GM21786 (cell line): ENCODE data around the gene SPCS2.
"Not testable (repeated sequence)": the region's sequence is repeated elsewhere in the genome, so short reads cannot be mapped to it uniquely, and the experiment has no call there.

Source experiments
- ATAC-seq: cut with Tn5 transposase; IDR thresholded peaks from one replicate; pipeline ENCODE4 v1.9.1; 2021; ENCODE audit not compliant: unreplicated experiment

SPCS2 gene

GRCh38 chr11:74949753-74950137, 679 bp downstream of the SPCS2 start:
- ATAC-seq, result no peak

- ATAC-seq, result no peak
Observed at GRCh38 chr11:74950374-74950969, 1.4 kb downstream of the SPCS2 start.

GRCh38 chr11:74951226-74951625, 2.2 kb downstream of the SPCS2 start:
- no peak for ATAC-seq

GRCh38 chr11:74952752-74953151, 3.7 kb downstream of the SPCS2 start:
- no peak for ATAC-seq

- no peak for ATAC-seq
Observed at GRCh38 chr11:74953451-74953850, 4.4 kb downstream of the SPCS2 start.

GRCh38 chr11:74954199-74954598, 5.1 kb downstream of the SPCS2 start:
- ATAC-seq, result no peak

- ATAC-seq, result no peak
Observed at GRCh38 chr11:74956397-74957015, 7.4 kb downstream of the SPCS2 start.

- ATAC-seq, result no peak
Observed at GRCh38 chr11:74957937-74958629, 9.0 kb downstream of the SPCS2 start.

GRCh38 chr11:74960128-74960527, 11.1 kb downstream of the SPCS2 start:
- ATAC-seq, result not testable (repeated sequence)

- no peak for ATAC-seq
Observed at GRCh38 chr11:74966651-74967050, 17.6 kb downstream of the SPCS2 start.

- ATAC-seq, result no peak
Observed at GRCh38 chr11:74970852-74971395, 21.9 kb downstream of the SPCS2 start.

- ATAC-seq, result no peak
Observed at GRCh38 chr11:74971424-74971823, 22.4 kb downstream of the SPCS2 start.

- ATAC-seq, result no peak
Observed at GRCh38 chr11:74978041-74978440, 29.0 kb downstream of the SPCS2 start.

GRCh38 chr11:74980634-74981033, 31.6 kb downstream of the SPCS2 start:
- ATAC-seq, result no peak

- ATAC-seq, result no peak
Observed at GRCh38 chr11:74981888-74982287, 32.8 kb downstream of the SPCS2 start.

GRCh38 chr11:74984070-74984469, 35.0 kb downstream of the SPCS2 start:
- no peak for ATAC-seq

GRCh38 chr11:74984730-74985129, 35.7 kb downstream of the SPCS2 start:
- ATAC-seq, result no peak

GRCh38 chr11:74988541-74989259, 39.6 kb downstream of the SPCS2 start, which contains the start of gene NEU3:
Gene NEU3, plus strand, starts transcription at chr11:74988933. Its CDS starts 128 bp downstream, at chr11:74989061.
- ATAC-seq, result peak; percentile 86

GRCh38 chr11:74989260-74989638, 40.2 kb downstream of the SPCS2 start:
- ATAC-seq, result no peak

GRCh38 chr11:74990150-74990549, 41.1 kb downstream of the SPCS2 start:
- ATAC-seq, result not testable (repeated sequence)

GRCh38 chr11:74990941-74991340, 41.9 kb downstream of the SPCS2 start:
- no peak for ATAC-seq
